PFSK-1 (cell line): ENCODE measurements around the gene MYH8.

Experiments used
- FOXP2 ChIP-seq: optimal IDR thresholded peaks from 2 replicates; pipeline ENCODE3; 2011; ENCODE audit warnings: borderline replicate concordance, control low read depth, inconsistent platforms; ENCODE audit not compliant: insufficient read depth; ENCODE audit errors: extremely low read length, extremely low read depth
- POLR2AphosphoS5 ChIP-seq: IDR thresholded peaks from 2 replicates; pipeline ENCODE4 v1.6.1; 2012; ENCODE audit warnings: low read depth, mild to moderate bottlenecking, control low read depth, low read length, moderate library complexity
- REST ChIP-seq, 2 experiments: IDR thresholded peaks; 2 replicates each; pipeline versions ENCODE4 v1.6.1 to v1.8.0; 2011 to 2012; ENCODE audit warnings: low read depth in 2 of 2, low read length in 2 of 2, control low read depth in 1 of 2, inconsistent platforms in 1 of 2, mild to moderate bottlenecking in 1 of 2, moderate library complexity in 1 of 2; ENCODE audit not compliant: insufficient read depth in 1 of 2
- SIN3A ChIP-seq: IDR thresholded peaks from 2 replicates; pipeline ENCODE4 v1.6.1; 2012; ENCODE audit warnings: mild to moderate bottlenecking, low read length, moderate library complexity, borderline replicate concordance; ENCODE audit not compliant: insufficient read depth
- TAF1 ChIP-seq: IDR thresholded peaks from 2 replicates; pipeline ENCODE4 v1.6.1; 2012; ENCODE audit warnings: low read length, control low read depth, borderline replicate concordance; ENCODE audit not compliant: insufficient read depth

DNA sequence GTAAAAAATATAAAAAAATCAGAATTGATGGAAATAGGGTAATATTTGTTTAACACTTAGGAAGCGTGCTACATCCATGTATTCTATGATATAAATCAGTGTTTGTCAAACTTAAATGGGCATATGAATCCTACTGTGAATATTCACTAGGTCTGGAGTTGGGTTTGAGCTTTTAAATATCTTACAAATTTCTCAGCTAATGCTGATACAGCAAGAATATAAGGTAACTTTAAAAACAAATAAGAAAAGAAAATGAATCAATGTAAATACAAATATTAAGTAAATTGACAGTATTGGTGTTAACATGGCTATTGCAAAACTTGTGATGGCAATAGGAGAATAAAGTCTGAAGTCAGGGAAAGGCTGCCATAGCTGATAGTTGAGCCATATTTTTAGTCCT, 52.5 kb downstream of the MYH8 start:
- TF ChIP-seq REST (IDR thresholded peaks at IDR 0.05; ENCODE audit: insufficient read depth in 1 of 2, low read depth in 2 of 2, low read length in 2 of 2) (no peak), POLR2AphosphoS5 (no peak), SIN3A (no peak), TAF1 (no peak), FOXP2 (no peak)
